SK-N-SH treated with all-trans-retinoic acid at 6 μM for 48 hours (cell line): Measurements from ENCODE around the gene PRPF19.

Experiments used
- ESRRG ChIP-seq: fragments of 250-450 bp; sonication (Bioruptor Pico); IDR thresholded peaks from 2 replicates; pipeline ENCODE4 v1.6.1; 2021; ENCODE audit warnings: mild to moderate bottlenecking
- ISL1 ChIP-seq: fragments of 250-450 bp; sonication (Bioruptor Pico); IDR thresholded peaks from 2 replicates; pipeline ENCODE4 v2.1.2; 2022; ENCODE audit warnings: mild to moderate bottlenecking, moderate library complexity
- PATZ1 ChIP-seq: fragments of 250-450 bp; sonication (Bioruptor Pico); IDR thresholded peaks from 2 replicates; pipeline ENCODE4 v1.8.0; 2020; ENCODE audit warnings: mild to moderate bottlenecking, moderate library complexity, borderline replicate concordance
- RARB ChIP-seq: fragments of 250-450 bp; sonication (Bioruptor Pico); IDR thresholded peaks from 2 replicates; pipeline ENCODE4 v1.8.0; 2021; ENCODE audit warnings: mild to moderate bottlenecking, moderate library complexity
- ZFP3 ChIP-seq: fragments of 250-450 bp; sonication (Bioruptor Pico); IDR thresholded peaks from 2 replicates; pipeline ENCODE4 v1.5.0; 2020; ENCODE audit warnings: mild to moderate bottlenecking, moderate library complexity

- TF ChIP-seq PATZ1 (CRISPR knock-in tag) (no peak), ESRRG (CRISPR knock-in tag) (no peak), ZFP3 (no peak), ISL1 (CRISPR knock-in tag) (no peak), RARB (CRISPR knock-in tag) (no peak)
Observed at GRCh38 chr11:60851327-60852104, 54.9 kb downstream of the PRPF19 start.
